ENCODE measurements around the gene AXL. TPM values are rescaled to one million over a fixed set of nuclear protein-coding genes. Genes with fewer than 3 reads are reported as not detected.

The AXL gene
- total and polyA plus RNA-seq, 2 donors (not counting 3 experiments of a cell fraction or from before 2014, with no cell fraction given) = 86.9 to 172 TPM

DNA sequence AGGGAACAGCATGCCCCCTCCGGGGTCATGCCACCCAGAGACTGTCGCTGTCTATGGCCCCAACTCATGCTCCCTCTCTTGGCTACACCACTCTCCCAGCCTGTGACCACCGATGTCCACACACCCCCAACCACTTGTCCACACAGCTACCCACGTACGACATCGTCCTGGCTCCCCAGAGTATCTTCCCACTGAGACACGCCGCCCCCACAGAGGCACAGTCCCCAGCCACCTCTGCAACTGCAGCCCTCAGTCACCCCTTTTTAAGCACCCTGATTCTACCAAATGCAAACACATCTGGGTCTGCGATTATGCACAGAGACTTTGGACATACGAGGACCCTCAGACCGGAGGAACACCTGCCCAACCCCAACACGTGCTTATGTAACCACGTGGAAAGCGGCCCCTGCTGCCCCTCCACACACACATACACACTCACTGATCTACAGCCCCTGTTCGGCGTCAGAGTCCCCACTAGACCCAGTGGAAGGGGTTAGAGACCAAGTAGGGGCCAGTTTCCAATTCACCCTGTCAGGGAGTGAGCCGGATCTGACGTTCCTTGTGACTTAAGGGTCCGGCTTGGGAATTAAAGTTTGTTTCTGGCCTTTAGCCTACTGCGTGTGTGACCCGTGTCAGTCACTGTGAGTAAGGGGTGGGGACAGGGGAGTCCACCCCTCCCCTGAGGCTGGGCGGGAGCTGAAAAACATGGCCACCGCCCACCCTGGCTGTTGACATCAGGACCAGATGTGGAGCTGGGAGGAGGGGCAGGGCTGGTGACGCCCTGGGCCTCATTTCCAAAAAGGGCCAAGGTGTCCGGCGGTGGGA lies 11.9 kb upstream of the AXL start:
- Histone ChIP-seq H3K4me3 (replicated peaks in 1 of 3; ENCODE audit: insufficient read depth in 1 of 3, low read depth in 1 of 3, low read length in 3 of 3) (no peak overlapping the region), H3K27me3 (ENCODE audit: control insufficient read depth in 2 of 2, insufficient read depth in 2 of 2, low read length in 2 of 2) (no peaks in the 10 kb centered on the region), H3K9ac (replicated peaks; ENCODE audit: extremely low read depth, insufficient read depth, low read length) (no peak overlapping the region), H4K20me1 (replicated peaks; ENCODE audit: control insufficient read depth, extremely low read depth, insufficient read depth, low read length) (no peaks in the 10 kb centered on the region), H3K9me3 (replicated peaks; ENCODE audit: control insufficient read depth, insufficient read depth, low read length) (no peaks in the 10 kb centered on the region), H3K27ac (ENCODE audit: insufficient read depth, low read depth, low read length) (no peak overlapping the region), H3K79me2 (ENCODE audit: control insufficient read depth, insufficient read depth, low read length) (no peaks in the 10 kb centered on the region), H2AFZ (ENCODE audit: low read depth, low read length) (no peak overlapping the region), H3K4me2 (ENCODE audit: insufficient read depth, low read length) (no peak overlapping the region), H3K9me1 (replicated peaks; ENCODE audit: control insufficient read depth, extremely low read depth, insufficient read depth, low read length) (no peaks in the 10 kb centered on the region), H3K4me1 (ENCODE audit: control insufficient read depth, extremely low read depth, insufficient read depth, low read length) (no peaks in the 10 kb centered on the region), H3K36me3 (ENCODE audit: control insufficient read depth in 2 of 2, extremely low read depth in 1 of 2, insufficient read depth in 2 of 2, low read length in 2 of 2) (no peaks in the 10 kb centered on the region)
- intact Hi-C loops (cut with micrococcal nuclease) = no loop called here
- BruUV-seq (replicated peaks) = no TSS peak
- DNase-seq (ENCODE audit: low read depth, low spot score) (no peak), FAIRE-seq (no peak)
- POLR2A ChIA-PET = no interaction called here
- TF ChIP-seq EZH2 (IDR thresholded peaks at IDR 0.05; ENCODE audit: borderline replicate concordance, low read depth, low read length, severe bottlenecking) (no peak), MYC (IDR thresholded peaks at IDR 0.05; ENCODE audit: low read depth, low read length) (no peak), POLR2AphosphoS5 (IDR thresholded peaks at IDR 0.05; ENCODE audit: insufficient read depth, low read depth, low read length) (no peak), GATA2 (IDR thresholded peaks at IDR 0.05; ENCODE audit: insufficient read depth, insufficient read length, low read depth, low read length) (no peak), JUN (IDR thresholded peaks at IDR 0.05; ENCODE audit: borderline replicate concordance, insufficient read depth, insufficient read length, low read depth) (no peak), POLR2A (IDR thresholded peaks at IDR 0.05; ENCODE audit: low read depth, low read length) (no peak), FOS (IDR thresholded peaks at IDR 0.05; ENCODE audit: borderline replicate concordance, insufficient read depth, low read length) (no peak)
- TF ChIP-seq, protein P1, sequence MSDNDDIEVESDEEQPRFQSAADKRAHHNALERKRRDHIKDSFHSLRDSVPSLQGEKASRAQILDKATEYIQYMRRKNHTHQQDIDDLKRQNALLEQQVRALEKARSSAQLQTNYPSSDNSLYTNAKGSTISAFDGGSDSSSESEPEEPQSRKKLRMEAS (IDR thresholded peaks at IDR 0.05; ENCODE audit: insufficient read depth, insufficient read length) = no peak
- TF ChIP-seq, protein P2, sequence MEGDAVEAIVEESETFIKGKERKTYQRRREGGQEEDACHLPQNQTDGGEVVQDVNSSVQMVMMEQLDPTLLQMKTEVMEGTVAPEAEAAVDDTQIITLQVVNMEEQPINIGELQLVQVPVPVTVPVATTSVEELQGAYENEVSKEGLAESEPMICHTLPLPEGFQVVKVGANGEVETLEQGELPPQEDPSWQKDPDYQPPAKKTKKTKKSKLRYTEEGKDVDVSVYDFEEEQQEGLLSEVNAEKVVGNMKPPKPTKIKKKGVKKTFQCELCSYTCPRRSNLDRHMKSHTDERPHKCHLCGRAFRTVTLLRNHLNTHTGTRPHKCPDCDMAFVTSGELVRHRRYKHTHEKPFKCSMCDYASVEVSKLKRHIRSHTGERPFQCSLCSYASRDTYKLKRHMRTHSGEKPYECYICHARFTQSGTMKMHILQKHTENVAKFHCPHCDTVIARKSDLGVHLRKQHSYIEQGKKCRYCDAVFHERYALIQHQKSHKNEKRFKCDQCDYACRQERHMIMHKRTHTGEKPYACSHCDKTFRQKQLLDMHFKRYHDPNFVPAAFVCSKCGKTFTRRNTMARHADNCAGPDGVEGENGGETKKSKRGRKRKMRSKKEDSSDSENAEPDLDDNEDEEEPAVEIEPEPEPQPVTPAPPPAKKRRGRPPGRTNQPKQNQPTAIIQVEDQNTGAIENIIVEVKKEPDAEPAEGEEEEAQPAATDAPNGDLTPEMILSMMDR (IDR thresholded peaks at IDR 0.05; ENCODE audit: extremely low read depth in 1 of 2, insufficient read depth in 1 of 2, low read depth in 1 of 2, low read length in 2 of 2) = no peak
- CTCF ChIA-PET = interaction anchor here (1.5 to 9.1 kb wide), 3 partner anchors 54 to 102 kb away, joined by 3 to 244 read pairs (median 7); partner anchors contain the start of gene HNRNPUL1
- dilution Hi-C loops (cut with MboI; ENCODE audit: extremely low pct_ligation_motif_present, low sequenced_read_pairs) = no loop called here

Data from endothelial cell of umbilical vein (primary cell).